CD4-positive, alpha-beta T cell (primary cell): Measurements from ENCODE around the gene RPS25. TPM values are rescaled to one million over a fixed set of nuclear protein-coding genes. Genes with fewer than 3 reads are reported as not detected.
A peak's percentile ranks its signal among the peaks of the same experiment; 100 is the strongest.

Experiments
- ATAC-seq: fragments of 200-7000 bp; cut with Tn5 transposase; one replicate; pipeline ENCODE4 v1.10.0; 2022; ENCODE audit warnings: mild to moderate bottlenecking; ENCODE audit not compliant: poor library complexity
- CTCF ChIA-PET: fragments of 350-600 bp; sonication (Branson Sonifier 250); formaldehyde crosslinking; loops from one replicate; lab custom pipeline; 2021; ENCODE audit warnings: antibody characterized with exemption, inconsistent platforms; lab: Charles Lee
- POLR2A ChIA-PET: fragments of 350-600 bp; sonication (Branson Sonifier 250); formaldehyde crosslinking; loops from one replicate; lab custom pipeline; 2021; ENCODE audit warnings: antibody characterized with exemption, inconsistent platforms; lab: Charles Lee
- DNase-seq, 14 experiments: peaks; one replicate each; pipeline ENCODE4 v3.0.0-alpha.2; 2013 to 2020; ENCODE audit warnings: mixed read lengths in 2 of 14
- H3K27ac ChIP-seq, 2 donors: one replicate each; pipeline versions ENCODE4 v1.5.1 to v1.7.0; 2013; ENCODE audit warnings: low read length in 2 of 2, low read depth in 1 of 2, mild to moderate bottlenecking in 1 of 2
- H3K27me3 ChIP-seq, 2 experiments: 1 replicate in 1 of 2; 2 replicates in 1 of 2; pipeline versions ENCODE4 v1.6.1 to v1.7.0; 2013; ENCODE audit warnings: low read length in 2 of 2, control low read depth in 1 of 2, mild to moderate bottlenecking in 1 of 2, moderate library complexity in 1 of 2; ENCODE audit not compliant: insufficient read depth in 2 of 2, control insufficient read depth in 1 of 2
- H3K36me3 ChIP-seq: one replicate; pipeline ENCODE4 v1.6.1; 2013; ENCODE audit warnings: low read length, control low read depth; ENCODE audit not compliant: insufficient read depth
- H3K4me1 ChIP-seq: one replicate; pipeline ENCODE4 v1.6.1; 2013; ENCODE audit warnings: low read length, control low read depth; ENCODE audit not compliant: insufficient read depth
- H3K4me3 ChIP-seq: one replicate; pipeline ENCODE4 v1.5.1; 2013; ENCODE audit warnings: mild to moderate bottlenecking, low read length, moderate library complexity
- H3K9me3 ChIP-seq, 2 experiments: 1 replicate in 1 of 2; 2 replicates in 1 of 2; pipeline versions ENCODE4 v1.6.1 to v1.7.0; 2013; ENCODE audit warnings: low read length in 2 of 2, mild to moderate bottlenecking in 2 of 2, control low read depth in 1 of 2, moderate library complexity in 1 of 2; ENCODE audit not compliant: control insufficient read depth in 1 of 2, insufficient read depth in 1 of 2
- H3K27ac Mint-ChIP-seq: one replicate; pipeline ENCODE4 v1.8.0; 2020; ENCODE audit warnings: mixed read lengths
- H3K27me3 Mint-ChIP-seq: one replicate; pipeline ENCODE4 v1.8.0; 2021; ENCODE audit warnings: mixed read lengths
- H3K36me3 Mint-ChIP-seq: one replicate; pipeline ENCODE4 v1.8.0; 2021; ENCODE audit warnings: low read depth, mixed read lengths
- H3K4me1 Mint-ChIP-seq: one replicate; pipeline ENCODE4 v1.8.0; 2021; ENCODE audit warnings: low read depth, mixed read lengths
- H3K4me3 Mint-ChIP-seq: one replicate; pipeline ENCODE4 v1.8.0; 2020; ENCODE audit warnings: mild to moderate bottlenecking, mixed read lengths
- H3K9me3 Mint-ChIP-seq: one replicate; pipeline ENCODE4 v1.8.0; 2020; ENCODE audit warnings: mixed read lengths
- intact Hi-C, 2 experiments: fragments of 100-400 bp; cut with DNase I in 1 of 2; cut with micrococcal nuclease in 1 of 2; formaldehyde crosslinking; loops; one replicate each; pipeline versions ENCODE4 v1.15.1 to v1.9.0; 2023 to 2025; cut with DNase I, micrococcal nuclease
- total RNA-seq, 174 experiments: library from RNA in 2 of 174; stranded (reverse) in 2 of 174; gene quantifications; one replicate each; pipeline ENCODE4 v1.2.3 and lab custom pipeline; 2021 to 2026
- TF ChIP-seq, protein P1 (sequence below): fragments of 200-600 bp; IDR thresholded peaks from one replicate; pipeline ENCODE4 v1.8.0; 2022; ENCODE audit warnings: antibody characterized with exemption, mild to moderate bottlenecking

Gene RPS25
- total RNA-seq, 2 experiments from 2014 or later: 2,261 to 2,296 TPM

DNA sequence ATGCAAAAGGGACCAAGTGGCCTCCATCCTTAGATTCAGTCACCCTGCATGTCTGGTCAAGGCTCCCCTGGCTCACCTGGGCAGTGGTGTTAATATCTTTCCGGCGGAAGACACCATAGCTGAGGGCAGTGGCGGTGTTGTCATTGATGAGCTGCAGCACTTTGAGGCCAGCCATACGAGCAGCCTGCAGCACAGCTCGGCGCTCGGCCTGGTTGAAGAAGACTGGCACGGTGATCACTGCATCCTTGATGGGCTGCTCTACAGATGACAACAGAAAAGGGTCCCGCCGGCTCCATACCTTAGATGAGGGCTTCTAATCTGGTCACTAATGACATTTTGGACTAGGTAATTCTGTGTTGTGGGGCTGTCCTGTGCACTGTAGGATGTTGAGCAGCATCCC is 36.3 kb upstream of the RPS25 start:
- Mint-ChIP-seq H3K4me1 (peaks cover 40% of the 10 kb centered on the region), H3K27me3 (no peaks in the 10 kb centered on the region), H3K4me3 (peak overlapping the region; percentile 65), H3K36me3 (peaks cover 84% of the 10 kb centered on the region), H3K27ac (no peak overlapping the region), H3K9me3 (no peaks in the 10 kb centered on the region)
- Histone ChIP-seq H3K9me3 (no peaks in the 10 kb centered on the region), H3K27me3 (no peaks in the 10 kb centered on the region), H3K27ac (no peak overlapping the region), H3K4me1 (peaks cover 43% of the 10 kb centered on the region), H3K36me3 (peaks cover 62% of the 10 kb centered on the region), H3K4me3 (no peak overlapping the region)
- ATAC-seq (no peak), DNase-seq (no peak)
- TF ChIP-seq, protein P1, sequence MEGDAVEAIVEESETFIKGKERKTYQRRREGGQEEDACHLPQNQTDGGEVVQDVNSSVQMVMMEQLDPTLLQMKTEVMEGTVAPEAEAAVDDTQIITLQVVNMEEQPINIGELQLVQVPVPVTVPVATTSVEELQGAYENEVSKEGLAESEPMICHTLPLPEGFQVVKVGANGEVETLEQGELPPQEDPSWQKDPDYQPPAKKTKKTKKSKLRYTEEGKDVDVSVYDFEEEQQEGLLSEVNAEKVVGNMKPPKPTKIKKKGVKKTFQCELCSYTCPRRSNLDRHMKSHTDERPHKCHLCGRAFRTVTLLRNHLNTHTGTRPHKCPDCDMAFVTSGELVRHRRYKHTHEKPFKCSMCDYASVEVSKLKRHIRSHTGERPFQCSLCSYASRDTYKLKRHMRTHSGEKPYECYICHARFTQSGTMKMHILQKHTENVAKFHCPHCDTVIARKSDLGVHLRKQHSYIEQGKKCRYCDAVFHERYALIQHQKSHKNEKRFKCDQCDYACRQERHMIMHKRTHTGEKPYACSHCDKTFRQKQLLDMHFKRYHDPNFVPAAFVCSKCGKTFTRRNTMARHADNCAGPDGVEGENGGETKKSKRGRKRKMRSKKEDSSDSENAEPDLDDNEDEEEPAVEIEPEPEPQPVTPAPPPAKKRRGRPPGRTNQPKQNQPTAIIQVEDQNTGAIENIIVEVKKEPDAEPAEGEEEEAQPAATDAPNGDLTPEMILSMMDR: no peak
- intact Hi-C loops: loop anchor here in 1 of 2 experiments (5.0 kb wide), 1 partner anchor 187 kb away; no protein-coding TSS in a partner anchor
- ChIA-PET POLR2A (no interaction called here), CTCF (no interaction called here)

DNA sequence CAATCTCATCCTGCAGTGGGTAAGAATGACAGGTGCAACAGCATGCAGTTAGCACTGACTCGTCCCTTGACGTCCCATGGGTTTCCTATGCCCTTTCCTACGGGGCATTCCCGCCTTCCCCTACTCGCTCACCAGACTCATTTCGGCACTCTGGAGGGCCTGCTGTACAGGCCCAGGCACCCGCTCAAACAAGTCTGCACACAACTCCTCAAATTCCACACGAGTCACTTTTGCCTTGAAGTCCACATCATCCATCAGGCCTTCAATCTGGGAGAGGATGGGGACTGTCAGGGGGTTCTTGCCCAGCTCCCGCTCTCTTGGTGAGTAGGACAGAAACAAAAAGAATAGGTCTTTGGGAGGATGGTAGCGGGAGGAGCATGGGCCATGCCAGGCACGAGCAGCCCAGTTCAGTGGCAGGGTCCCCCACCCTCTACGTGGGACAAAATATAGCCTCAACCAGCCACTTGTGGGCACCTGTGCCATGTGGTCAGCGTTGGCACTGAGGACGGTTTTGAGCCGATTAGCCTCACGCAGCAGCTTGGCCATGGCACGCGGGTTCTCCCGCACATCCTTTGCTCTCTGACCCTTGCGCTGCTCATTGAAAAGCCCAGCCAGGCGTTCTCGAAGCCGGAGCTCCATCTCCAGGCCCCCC is 34.1 kb upstream of the RPS25 start:
- ATAC-seq (no peak), DNase-seq (no peak)
- Histone ChIP-seq H3K36me3 (peaks cover 83% of the 10 kb centered on the region), H3K4me1 (peaks cover 32% of the 10 kb centered on the region), H3K9me3 (no peaks in the 10 kb centered on the region), H3K27ac (no peak overlapping the region), H3K27me3 (no peaks in the 10 kb centered on the region), H3K4me3 (no peak overlapping the region)
- Mint-ChIP-seq H3K4me1 (peaks cover 29% of the 10 kb centered on the region), H3K9me3 (no peaks in the 10 kb centered on the region), H3K27me3 (no peaks in the 10 kb centered on the region), H3K36me3 (peaks cover 95% of the 10 kb centered on the region), H3K27ac (no peak overlapping the region), H3K4me3 (peak overlapping the region; percentile 15)
- POLR2A ChIA-PET: interaction anchor here (1.6 kb wide), 1 partner anchor 33 kb away, joined by 5 read pairs; the partner anchor contains the start of gene TRAPPC4
- intact Hi-C loops: loop anchor here in 1 of 2 experiments (5.0 kb wide), 1 partner anchor 185 kb away; no protein-coding TSS in a partner anchor
- TF ChIP-seq, protein P1: no peak
- CTCF ChIA-PET: no interaction called here

DNA sequence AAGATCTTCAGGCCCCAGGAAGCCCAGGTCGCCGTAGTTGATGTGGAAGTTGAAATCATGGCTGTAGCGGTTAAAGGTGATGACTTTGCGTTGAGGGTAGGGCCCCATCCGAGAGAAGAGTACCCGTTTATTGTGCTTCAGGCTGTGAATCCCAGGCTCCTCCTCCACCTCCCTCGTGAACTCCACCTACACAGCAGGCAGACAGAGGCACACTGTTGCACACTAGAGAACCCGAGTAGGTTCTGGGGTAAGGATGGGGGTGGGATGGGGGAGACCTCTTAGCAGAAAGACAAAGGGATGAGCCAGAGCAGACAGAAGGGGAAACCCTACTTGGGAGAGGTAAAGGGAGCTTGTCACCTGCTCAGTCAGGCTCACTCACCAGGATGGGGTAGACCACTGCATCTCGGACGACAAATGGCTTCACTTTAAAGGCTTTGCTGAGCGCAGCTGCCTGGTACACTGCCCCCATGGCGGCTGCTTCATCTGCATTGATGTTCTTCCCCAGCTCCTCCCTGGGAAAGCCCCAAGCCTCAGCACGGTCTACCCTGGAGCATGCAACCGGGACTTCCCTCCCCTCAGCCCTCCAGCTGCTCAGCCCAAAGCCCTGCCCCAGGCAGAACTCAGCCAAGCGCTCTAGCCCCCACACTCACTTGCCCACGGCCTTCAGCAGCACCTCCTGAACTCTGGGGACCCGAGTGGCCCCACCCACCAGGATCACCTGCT is 33.5 kb upstream of the RPS25 start:
- H3K4me1 Mint-ChIP-seq: peaks cover 23% of the 10 kb centered on the region
- TF ChIP-seq, protein P1: no peak
- peaks cover 94% of the 10 kb centered on the region for H3K36me3 Mint-ChIP-seq
- ATAC-seq (peak; percentile 20), DNase-seq (peak in 2 of 14 experiments; percentile 68 to 76)
- Histone ChIP-seq H3K36me3 (peaks cover 90% of the 10 kb centered on the region), H3K4me1 (peaks cover 32% of the 10 kb centered on the region), H3K4me3 (no peak overlapping the region), H3K9me3 (no peaks in the 10 kb centered on the region), H3K27ac (no peak overlapping the region), H3K27me3 (no peaks in the 10 kb centered on the region)
- no peaks in the 10 kb centered on the region for H3K27me3 Mint-ChIP-seq
- peak overlapping the region; percentile 27 for H3K27ac Mint-ChIP-seq
- no peaks in the 10 kb centered on the region for H3K9me3 Mint-ChIP-seq
- ChIA-PET POLR2A (interaction anchor here (1.5 to 1.6 kb wide), 2 partner anchors 33 to 51 kb away, joined by 3 to 5 read pairs; partner anchors contain the start of gene TRAPPC4), CTCF (no interaction called here)
- intact Hi-C loops: loop anchor here in 1 of 2 experiments (5.0 kb wide), 1 partner anchor 184 kb away; no protein-coding TSS in a partner anchor
- H3K4me3 Mint-ChIP-seq: no peak overlapping the region
